Loucy (cell line): ENCODE data around the gene PYCARD.

ENCODE experiments used
- EZH2phosphoT487 ChIP-seq: fragments of 200-600 bp; IDR thresholded peaks from 2 replicates; pipeline ENCODE4 v1.6.1; 2018; ENCODE audit warnings: antibody characterized with exemption, mild to moderate bottlenecking, moderate library complexity, borderline replicate concordance
- TF ChIP-seq, protein P1 (sequence below): fragments of 200-600 bp; sonication (generic); conservative IDR thresholded peaks from 2 replicates; pipeline ENCODE4 v1.5.1; 2014; ENCODE audit warnings: mild to moderate bottlenecking, antibody characterized with exemption, low read length

DNA sequence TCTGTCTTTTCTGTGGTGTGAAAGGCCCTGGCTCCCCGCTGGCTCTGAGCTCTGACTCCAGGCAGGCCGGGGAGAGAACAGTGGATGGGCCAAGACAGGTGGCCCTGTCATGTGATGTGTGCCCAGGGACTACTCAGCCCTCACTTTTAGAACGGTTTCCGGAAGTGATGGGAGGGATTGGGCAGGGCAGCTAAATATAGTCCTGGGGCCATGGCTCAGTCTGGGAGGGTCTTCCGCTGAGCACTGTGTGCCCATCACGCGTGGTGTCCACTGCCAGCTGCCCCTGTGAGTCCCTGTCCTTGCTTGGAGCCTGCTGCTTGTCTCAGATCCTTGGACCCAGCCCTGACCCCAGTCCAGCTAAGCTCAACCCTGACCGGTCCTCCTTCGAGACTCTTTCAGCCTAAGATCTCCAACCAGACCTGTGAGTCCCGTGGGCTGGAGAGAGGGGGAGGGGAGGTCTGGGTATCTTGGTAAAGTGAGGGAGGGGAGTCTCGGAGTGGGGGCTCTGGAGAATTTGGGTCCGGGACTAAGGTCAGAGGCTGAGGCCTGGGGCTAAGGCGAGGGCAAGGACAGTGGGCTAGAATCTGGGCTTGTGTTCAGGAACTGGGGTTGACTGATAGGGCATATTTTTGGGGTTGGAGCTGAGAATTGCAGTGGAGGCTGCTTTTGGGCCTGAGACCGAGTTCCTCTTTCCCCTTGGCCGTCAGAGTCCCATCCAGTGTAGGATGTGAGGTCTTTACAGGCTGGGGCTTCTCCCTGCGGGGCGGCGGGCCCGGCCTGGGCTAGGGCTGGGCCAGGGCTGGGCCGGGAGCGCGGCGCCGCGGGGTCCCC lies 11.5 kb upstream of the PYCARD start, which contains the start of gene TRIM72:
- TF ChIP-seq, protein P1, sequence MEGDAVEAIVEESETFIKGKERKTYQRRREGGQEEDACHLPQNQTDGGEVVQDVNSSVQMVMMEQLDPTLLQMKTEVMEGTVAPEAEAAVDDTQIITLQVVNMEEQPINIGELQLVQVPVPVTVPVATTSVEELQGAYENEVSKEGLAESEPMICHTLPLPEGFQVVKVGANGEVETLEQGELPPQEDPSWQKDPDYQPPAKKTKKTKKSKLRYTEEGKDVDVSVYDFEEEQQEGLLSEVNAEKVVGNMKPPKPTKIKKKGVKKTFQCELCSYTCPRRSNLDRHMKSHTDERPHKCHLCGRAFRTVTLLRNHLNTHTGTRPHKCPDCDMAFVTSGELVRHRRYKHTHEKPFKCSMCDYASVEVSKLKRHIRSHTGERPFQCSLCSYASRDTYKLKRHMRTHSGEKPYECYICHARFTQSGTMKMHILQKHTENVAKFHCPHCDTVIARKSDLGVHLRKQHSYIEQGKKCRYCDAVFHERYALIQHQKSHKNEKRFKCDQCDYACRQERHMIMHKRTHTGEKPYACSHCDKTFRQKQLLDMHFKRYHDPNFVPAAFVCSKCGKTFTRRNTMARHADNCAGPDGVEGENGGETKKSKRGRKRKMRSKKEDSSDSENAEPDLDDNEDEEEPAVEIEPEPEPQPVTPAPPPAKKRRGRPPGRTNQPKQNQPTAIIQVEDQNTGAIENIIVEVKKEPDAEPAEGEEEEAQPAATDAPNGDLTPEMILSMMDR, result no peak
- TF ChIP-seq EZH2phosphoT487, result no peak
